Ramos (cell line): Measurements from ENCODE around the gene CNGB1.
"Not testable (repeated sequence)": the region's sequence is repeated elsewhere in the genome, so short reads cannot be mapped to it uniquely, and the experiment has no call there.

ENCODE experiments used
- in situ Hi-C: fragments of 300-500 bp; cut with MboI; formaldehyde crosslinking; loops from one replicate; pipeline ENCODE4 v1.14.3; 2022; ENCODE audit warnings: low sequenced_read_pairs; ENCODE audit not compliant: unreplicated experiment

CNGB1 gene

DNA sequence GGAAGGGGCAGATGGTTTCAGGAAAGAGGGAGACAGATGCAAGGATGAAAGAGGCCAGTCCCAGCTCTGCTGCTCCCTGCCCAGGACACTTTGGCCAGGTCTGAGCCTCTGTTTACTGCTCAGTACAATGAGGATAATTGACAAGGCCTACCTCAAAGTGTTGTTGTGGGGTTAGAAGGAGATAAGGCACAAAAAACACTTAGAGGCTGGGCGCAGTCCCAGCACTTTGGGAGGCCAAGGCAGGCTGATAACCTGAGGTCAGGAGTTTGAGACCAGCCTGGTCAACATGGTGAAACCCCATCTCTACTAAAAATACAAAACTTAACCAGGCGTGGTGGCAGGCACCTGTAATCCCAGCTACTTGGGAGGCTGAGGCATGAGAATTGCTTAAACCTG lies 7.1 kb upstream of the CNGB1 start:
- in situ Hi-C loops = not testable (repeated sequence)

DNA sequence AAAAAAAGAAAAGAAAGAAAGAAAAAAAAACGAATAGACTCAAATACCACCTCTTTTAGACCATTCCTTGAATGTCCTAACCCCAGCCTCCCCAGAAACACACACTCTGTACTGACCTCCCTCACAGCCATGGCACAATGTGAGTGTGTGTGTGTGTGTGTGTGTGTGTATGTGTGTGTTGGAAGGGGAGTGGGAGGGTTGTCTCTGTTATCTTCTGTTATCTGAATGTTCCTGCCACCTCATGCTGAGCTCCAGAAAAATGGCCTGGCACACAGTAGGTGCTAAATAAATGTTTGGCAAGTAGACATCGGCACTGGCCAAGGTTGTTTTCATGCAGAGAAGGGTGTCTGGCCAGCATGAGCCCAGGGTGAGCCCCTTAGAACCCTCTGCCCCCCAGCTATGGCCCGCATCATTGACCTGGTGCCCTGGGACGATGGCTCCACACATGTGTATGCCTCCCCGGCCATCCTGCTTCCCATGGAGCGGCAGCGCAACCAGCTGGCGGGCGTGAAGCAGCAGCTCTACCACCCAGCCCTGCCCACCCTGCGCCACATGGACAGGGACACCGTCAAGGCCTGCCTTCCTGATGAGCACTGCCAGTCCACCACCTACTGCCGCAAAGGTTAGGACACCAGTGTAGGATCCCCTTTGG lies 6.6 kb upstream of the CNGB1 start:
- in situ Hi-C loops = no loop called here

DNA sequence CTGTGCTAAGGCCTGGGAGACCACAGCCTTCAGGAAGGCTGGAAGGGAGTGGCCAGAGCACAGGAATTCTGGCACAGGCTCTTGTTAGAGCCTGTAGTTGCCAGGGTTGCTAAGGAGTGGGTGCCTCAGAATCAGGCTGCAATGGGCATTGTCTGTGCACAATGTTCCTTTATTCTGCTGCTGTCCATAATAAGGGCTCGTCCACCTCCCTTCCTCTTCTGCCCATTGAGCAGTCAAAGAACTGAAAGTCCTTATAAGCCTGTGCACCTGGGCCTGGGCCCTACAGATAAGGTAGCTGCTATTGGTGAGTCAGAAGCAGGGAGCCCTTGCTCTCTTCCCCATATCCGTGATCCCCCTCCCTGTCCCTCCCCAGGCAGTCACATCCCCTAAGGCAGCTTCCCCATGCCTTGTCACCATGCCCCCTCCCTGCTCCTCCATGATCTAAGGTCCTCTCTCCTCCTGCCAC lies 5.4 kb upstream of the CNGB1 start:
- in situ Hi-C loops = no loop called here

DNA sequence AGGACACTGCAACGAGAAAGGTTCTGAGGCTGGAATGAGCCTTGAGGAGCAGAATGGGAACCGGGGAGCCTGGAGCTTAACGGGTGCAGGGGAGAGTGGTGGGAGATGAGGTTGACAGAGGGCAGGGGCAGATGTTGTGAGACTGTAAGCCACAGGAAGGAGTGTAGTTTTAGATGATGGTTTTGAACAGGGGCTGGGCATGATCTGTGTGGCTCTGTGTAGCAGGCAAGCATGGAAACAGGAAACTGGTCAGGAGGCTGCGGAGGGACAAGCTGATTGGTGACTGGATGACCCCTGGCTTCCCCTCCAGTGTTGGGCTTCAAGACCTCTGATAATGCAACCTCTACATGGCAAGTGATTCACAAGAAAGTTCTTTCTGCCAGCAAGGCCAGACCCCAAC lies 1.4 kb upstream of the CNGB1 start:
- in situ Hi-C loops = no loop called here

DNA sequence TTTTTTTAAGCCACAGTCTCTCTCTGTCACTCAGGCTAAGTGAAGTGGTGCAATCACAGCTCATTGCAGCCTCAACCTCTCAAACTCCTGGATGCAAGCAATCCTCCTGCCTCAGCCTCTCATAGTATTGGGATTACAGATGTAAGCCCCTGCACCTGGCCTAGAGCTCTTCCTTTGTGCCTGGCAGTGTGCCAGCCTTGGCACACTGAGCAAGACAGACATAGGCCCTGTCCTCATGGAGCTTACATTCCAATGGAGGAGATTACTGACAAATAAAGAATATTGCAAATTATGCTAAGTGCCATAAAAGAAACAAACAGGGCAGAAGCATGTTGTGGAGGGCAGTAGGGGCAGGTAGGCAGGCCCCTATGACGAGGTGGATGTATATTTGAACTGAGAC lies 920 bp upstream of the CNGB1 start:
- in situ Hi-C loops = no loop called here

DNA sequence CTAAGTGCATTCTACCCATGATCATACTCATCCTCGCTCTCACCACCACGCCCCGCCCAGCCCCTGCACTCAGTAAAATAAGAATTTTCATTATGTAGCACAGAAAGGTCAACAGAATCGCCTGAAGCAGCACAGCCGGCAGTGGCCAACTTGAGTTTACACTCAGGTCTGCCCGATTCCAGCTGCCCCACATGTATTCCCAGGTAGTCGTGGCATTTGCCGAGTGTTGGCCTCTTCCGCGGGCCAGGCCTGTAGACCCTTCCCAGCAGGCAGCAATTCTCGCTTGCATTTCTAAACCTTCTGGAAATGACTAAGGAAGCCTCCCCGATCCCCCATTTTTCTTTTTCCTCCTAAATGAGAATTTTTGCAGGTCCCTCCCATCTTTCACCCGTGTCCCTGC lies 609 bp downstream of the CNGB1 start:
- in situ Hi-C loops = no loop called here

DNA sequence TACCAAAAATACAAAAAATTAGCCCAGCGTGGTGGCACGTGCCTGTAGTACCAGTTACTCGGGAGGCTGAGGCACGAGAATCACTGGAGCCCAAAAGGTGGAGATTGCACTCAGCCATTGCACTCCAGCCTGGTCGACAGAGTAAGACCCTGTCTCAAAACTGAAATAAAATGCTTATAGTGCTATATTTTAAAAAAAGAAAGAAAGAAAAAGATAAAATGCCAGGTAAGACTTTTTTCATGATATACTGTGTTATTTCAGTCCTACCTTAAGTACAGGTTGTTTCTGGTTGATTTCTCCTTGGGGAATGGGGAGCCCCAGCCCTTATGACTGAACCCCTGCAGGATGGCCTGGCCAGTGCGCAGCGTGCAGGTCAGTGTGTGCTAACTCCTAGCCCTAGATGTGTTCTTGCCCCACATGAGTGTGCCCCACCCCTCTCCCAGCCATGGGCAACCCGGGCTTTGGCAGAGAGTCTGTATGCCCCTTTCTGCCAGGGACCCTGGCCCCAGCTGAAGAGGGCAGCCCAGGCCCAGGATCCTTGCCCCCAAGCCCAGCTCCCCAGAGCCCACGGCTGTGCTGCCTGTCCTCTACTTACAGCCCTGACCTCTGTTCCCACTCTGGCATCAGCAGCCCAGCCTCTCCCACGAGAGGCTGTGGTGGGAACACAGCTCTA lies 1.3 kb downstream of the CNGB1 start:
- in situ Hi-C loops = no loop called here

DNA sequence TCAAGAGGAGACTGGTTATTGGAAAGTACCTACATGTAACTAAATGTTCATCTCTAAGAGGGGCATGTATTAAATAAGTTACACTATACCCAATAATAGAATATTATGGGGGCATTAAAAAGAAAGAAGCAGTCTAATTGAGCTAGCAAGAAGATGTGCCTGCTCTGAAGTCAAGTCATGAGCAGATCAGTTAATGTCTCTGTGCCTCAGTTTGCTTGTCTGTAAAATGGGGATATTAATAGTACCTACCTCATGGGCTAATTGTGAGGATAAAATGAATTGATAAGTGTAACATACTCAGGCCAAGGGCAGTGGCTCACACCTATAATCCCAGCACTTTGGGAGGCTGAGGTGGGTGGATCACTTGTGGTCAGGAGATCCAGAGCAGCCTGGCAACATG lies 3.0 kb downstream of the CNGB1 start:
- in situ Hi-C loops = no loop called here

DNA sequence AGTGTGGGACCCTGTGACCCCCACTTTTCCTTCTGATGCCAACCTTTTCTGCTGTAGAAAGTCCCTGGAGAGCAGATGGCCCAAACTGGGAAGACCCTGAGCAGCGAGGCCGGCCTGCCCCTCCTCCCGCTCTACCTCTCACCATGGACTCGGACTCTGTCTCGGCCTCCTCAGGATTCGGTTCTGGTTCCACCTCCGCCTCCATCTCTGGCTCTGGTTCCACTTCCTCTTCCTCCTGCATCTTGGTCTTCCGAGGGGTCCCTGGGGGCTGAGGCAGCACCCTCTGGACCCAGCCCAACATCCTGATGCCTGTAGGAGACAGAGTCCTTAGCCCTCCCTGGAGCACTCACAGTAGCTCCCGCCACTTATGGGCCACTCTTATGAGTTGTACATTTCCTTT lies 3.9 kb downstream of the CNGB1 start:
- in situ Hi-C loops = no loop called here

DNA sequence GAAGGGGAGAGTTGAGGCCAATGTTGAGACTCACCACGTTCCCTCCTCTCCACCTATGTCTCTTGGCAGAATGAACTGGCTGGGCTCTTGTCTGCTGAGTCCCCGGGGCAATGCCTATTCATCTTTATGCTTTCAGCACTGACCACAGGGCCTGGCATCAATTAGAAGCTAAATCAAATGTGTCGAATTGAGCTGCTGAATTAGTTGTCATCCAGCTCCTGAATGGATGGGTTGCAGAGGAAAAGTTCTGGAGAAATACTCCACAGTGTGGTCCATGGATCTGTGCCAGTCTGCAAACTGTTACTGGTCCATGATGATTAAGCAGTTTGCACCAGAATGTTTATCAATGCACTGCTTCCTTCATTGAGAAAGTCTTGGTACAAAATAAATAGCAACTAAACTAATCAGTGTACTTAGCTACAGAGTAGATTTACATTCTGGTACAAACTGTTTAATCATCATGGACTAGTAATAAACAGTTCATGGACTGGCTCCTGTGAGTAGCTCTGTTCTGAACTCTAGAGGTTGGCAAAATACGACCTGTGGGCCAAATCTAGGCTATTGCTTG lies 4.6 kb downstream of the CNGB1 start:
- in situ Hi-C loops = no loop called here

DNA sequence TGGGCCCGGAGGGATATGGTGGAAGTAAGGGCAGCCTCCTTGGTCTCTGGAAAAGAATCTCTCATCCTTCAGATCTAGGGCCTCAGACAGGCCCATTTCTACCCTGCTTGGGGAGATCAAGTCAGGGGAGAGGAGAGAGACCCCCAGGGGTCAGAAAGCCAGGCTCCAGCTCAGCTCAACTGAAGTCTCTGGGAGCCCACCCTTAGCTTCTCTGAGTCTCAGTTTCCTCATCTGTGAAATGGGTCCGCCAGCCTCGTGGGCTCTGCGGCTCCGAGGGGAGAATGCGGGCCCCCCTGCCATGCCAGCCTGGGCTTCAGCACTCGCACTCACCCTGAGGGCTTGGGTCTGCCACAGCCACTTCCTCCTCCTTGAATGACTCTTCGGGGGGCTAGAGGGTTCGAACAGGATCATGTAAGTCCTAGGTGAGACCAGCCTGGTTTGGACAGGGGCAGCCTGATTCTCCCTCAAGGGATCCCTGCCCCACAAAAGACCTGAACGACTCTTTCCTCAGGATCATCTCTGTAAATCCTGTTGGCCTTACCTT lies 6.7 kb downstream of the CNGB1 start:
- in situ Hi-C loops = no loop called here

DNA sequence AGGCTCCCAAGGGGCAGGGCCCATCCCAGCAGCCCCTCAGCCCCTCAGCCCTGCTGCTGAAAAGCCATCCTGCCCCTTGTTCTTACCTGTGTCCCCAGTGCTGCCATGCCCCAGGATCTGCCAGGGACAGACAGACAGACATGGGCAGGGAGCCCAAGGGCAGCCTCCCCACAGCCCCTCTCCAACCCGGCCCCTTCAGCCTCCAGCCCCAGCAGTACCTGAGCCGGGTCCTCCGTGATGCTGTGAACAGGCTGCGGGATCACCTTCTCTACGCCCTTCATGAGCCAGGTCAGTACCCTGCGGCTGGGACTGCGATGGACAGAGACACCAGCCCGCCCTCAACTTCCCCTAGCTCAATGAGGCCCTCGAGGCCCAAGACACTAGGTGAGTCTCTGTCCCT lies 8.2 kb downstream of the CNGB1 start:
- in situ Hi-C loops = no loop called here

DNA sequence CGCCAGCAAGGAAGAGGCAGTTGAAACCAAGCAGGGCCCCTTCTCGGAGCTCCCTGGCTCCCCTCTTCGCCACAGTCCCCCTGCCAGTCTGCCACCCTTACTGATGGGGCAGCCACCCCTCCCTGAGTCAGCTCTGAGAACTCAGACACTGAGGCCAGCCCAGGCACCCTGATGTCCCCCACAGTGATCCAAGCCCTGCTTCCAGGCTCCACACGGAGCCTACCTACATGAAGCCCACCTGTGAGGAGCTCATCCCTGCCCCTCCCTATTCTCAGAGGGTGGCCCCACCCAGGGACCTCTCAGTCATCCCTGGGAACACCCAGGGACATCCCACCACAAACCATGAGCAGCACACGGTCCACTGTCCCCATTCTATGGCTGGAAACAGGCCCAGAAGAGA lies 8.9 kb downstream of the CNGB1 start:
- in situ Hi-C loops = no loop called here

DNA sequence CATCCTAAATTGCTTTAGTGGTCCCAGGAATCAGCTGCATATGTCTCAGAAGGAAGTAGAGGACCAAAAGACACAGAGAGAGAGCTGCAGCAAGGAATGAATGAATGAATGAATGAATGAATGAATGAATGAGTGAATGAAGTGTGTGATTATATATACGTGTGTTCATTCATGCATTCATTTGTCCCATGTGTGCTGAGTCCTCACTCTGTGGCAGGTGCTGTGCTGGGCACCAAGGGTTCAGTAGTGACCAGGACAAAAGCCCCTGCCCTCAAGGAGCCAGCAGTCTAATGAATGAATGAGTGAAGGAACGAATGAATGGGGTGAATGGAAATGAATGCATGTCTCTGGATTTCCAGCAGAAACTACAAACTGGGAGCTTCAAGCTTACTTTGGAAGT lies 9.4 kb downstream of the CNGB1 start:
- in situ Hi-C loops = no loop called here

DNA sequence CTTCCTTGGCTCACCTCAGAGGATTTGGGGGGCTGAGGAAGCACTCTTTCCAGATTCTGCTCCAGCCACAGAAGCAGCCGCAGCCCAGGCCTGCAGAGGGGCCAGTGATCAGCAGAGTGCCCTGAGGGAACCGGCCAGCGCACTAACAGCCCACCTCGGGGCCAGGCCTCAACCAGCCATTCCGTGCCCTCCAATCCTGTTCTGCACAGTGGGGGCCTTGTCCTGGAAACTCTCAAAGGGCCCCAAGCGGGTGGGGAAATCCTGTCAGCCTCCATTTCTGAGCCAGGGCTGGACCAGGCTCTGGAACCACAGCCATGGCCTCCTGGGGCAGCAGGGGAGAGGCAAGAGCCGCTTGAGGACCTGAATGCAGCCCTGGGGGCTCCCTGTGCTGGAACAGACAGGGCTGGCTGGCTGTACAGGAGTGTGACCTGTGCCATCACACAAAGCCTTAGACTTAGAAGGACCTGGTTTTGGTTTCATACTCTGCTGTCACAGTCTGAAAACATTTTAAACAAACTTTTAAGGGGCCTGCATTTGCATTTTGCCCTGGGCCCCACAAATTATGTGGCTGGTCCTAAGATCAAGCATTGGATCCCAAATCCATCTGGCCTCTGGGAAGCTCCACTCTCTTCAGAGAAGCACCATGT lies 10.0 kb downstream of the CNGB1 start:
- in situ Hi-C loops = no loop called here

DNA sequence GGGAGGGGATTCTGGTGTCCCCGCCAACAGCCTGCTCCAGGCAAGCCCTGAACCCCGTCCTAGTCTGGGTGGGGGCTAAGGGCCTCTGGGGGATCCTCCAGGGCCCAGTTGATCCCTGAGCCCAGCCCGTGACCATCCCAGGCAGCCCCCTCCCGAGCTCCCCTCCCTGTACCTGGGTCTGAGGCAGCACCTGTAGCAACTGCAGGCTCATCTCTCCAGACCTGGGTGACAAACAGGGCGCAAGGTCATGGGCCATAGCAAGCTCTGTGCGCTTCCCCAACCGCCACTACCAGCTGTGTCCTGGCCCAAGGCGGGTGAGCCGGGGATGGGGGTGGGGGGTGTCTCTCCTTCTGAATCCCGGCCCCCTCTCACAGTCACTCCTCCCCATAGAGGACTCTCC lies 10.6 kb downstream of the CNGB1 start:
- in situ Hi-C loops = no loop called here

DNA sequence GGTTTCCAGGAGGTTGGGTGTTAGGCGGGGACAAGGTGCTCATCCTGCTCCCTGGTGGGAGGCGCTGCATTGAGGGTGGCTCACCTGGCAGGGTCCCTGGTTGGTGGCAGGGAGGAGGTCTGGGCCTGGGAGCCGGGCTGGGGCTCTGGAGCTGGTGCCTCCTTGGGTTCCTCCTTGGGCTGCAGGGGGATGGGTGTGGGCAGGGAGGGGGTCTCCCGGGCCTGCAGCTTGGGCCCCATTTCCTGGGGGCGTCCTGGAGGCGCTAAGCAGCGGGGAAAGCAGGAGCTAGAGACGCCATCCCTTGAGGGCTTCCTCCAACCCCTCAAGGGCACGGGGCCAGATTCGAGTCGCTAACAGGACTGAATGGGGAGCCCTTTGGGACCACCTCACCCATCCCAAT lies 11.1 kb downstream of the CNGB1 start:
- in situ Hi-C loops = no loop called here

DNA sequence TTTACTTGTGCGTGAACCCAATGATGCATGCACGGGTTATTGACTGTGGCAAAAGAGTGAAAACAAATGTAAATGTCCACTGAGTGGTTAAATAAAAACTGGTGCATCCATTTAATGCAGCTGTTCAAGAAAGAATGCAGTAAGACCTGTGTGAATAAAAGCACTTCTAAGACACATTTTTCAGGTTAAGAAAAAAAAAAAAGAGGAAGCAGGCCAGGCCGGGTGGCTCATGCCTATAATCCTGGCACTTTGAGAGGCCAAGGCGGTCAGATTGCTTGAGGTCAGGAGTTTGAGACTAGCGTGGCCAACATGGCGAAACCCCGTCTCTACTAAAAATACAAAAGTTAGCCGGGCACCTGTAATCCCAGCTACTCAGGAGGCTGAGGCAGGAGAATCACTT lies 11.8 kb downstream of the CNGB1 start:
- in situ Hi-C loops = no loop called here

DNA sequence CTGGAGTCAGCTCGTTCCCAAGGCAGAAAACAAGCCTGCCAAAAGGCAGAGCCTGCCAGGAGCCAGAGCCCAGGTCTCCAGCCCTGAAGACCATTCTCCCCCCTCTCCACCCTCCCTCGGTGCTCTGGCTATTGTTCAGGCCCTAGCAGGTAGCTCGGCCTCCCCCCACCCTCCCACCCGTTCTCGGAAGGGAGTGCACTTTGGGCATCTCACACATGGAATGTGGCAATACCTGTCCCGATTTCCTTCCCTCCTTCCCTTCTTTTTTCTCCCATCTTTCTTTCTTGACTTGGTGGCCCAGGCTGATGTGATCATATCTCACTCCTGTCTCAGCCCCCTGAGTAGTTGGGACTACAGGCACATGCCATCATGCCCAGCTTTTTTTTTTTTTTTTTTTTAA lies 12.4 kb downstream of the CNGB1 start:
- in situ Hi-C loops = no loop called here

DNA sequence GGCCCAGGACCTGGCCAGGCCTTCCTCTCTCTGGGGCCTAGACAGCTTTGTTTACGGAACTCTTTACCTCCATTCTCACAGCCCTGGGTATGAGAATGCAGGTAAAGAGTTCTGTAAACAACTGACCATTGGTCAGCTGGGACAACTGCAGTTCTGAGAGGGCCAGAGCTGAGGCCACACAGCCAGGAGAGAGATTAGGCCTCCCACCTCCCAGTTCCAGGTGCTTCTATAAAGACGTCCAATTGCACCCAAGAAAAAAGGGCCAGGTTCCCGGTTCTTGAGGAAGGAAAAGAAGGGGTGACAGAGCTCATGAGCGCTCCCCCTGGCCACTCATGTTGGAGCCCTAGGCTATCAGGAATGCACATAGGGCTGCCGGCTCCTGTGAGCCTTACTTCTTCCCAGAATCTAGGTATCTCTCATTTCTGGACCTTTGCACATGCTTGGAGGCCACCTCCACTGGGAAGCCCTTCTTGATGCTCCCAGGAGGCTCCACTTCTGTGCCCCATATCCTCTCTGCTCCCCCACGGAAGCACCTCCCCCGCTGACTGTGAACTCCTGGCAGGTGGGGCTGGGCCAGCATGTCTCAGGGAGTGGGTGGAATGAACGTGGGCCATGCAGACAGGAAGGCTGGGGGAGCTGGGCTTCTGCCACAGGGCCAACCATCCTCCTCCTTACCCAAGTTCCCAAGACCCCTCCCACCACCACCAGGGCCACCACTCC lies 13.1 kb downstream of the CNGB1 start:
- in situ Hi-C loops = no loop called here
